B cell (primary cell): ENCODE measurements around the gene CACNA1G.

Experiments
- CTCF ChIP-seq: fragments of 200-600 bp; IDR thresholded peaks from one replicate; pipeline ENCODE4 v1.8.0; 2022; ENCODE audit warnings: antibody characterized with exemption, mild to moderate bottlenecking
- EZH2 ChIP-seq: IDR thresholded peaks from 2 replicates; pipeline ENCODE4 v1.6.1; 2012; ENCODE audit warnings: borderline replicate concordance, low read depth, mild to moderate bottlenecking, moderate library complexity, low read length; ENCODE audit not compliant: insufficient read depth, poor library complexity, severe bottlenecking

- TF ChIP-seq CTCF, result no peak
- TF ChIP-seq EZH2, result no peak
Observed at GRCh38 chr17:50584116-50584515, 23.6 kb downstream of the CACNA1G start.
